ENCODE measurements around the gene SUN3.

DNA sequence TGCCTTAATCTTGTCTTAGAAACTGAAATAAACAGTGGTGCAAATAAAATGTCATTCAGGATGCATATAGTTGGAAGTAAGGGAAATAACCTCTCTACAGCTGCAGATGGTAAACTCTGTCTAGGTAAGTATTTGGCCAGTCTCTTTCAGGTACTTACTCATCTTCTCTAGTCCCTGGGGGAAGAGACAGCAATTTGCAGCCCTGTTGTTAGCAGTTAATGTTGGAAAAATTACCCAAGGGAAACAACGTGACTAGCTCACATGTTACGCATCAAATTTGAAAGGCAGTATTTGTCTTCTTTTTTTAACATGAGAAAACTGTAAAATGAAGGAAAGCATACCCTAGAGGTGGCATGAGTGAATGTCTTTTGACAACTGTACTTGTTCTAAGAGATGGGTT lies 46.3 kb downstream of the SUN3 start:
- TF ChIP-seq, protein P1, sequence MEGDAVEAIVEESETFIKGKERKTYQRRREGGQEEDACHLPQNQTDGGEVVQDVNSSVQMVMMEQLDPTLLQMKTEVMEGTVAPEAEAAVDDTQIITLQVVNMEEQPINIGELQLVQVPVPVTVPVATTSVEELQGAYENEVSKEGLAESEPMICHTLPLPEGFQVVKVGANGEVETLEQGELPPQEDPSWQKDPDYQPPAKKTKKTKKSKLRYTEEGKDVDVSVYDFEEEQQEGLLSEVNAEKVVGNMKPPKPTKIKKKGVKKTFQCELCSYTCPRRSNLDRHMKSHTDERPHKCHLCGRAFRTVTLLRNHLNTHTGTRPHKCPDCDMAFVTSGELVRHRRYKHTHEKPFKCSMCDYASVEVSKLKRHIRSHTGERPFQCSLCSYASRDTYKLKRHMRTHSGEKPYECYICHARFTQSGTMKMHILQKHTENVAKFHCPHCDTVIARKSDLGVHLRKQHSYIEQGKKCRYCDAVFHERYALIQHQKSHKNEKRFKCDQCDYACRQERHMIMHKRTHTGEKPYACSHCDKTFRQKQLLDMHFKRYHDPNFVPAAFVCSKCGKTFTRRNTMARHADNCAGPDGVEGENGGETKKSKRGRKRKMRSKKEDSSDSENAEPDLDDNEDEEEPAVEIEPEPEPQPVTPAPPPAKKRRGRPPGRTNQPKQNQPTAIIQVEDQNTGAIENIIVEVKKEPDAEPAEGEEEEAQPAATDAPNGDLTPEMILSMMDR (conservative IDR thresholded peaks at IDR 0.05; ENCODE audit: low read length) = no peak
- no peak for TF ChIP-seq EZH2phosphoT487 (IDR thresholded peaks at IDR 0.05; ENCODE audit: borderline replicate concordance)

Measured in Loucy (cell line).